IPS-18c (cell line): ENCODE results near the gene TTLL4.
"Not testable (repeated sequence)": the region's sequence is repeated elsewhere in the genome, so short reads cannot be mapped to it uniquely, and the experiment has no call there.

Experiments used
- H3K4me3 ChIP-seq: 2 replicates; pipeline ENCODE4 v1.7.0; 2013; ENCODE audit warnings: low read depth, mild to moderate bottlenecking, low read length, moderate library complexity; ENCODE audit not compliant: insufficient read depth
- H3K9me3 ChIP-seq: one replicate; pipeline ENCODE4 v1.6.1; 2013; ENCODE audit warnings: mild to moderate bottlenecking, low read length, moderate library complexity; ENCODE audit not compliant: control insufficient read depth, insufficient read depth

Gene TTLL4, protein sequence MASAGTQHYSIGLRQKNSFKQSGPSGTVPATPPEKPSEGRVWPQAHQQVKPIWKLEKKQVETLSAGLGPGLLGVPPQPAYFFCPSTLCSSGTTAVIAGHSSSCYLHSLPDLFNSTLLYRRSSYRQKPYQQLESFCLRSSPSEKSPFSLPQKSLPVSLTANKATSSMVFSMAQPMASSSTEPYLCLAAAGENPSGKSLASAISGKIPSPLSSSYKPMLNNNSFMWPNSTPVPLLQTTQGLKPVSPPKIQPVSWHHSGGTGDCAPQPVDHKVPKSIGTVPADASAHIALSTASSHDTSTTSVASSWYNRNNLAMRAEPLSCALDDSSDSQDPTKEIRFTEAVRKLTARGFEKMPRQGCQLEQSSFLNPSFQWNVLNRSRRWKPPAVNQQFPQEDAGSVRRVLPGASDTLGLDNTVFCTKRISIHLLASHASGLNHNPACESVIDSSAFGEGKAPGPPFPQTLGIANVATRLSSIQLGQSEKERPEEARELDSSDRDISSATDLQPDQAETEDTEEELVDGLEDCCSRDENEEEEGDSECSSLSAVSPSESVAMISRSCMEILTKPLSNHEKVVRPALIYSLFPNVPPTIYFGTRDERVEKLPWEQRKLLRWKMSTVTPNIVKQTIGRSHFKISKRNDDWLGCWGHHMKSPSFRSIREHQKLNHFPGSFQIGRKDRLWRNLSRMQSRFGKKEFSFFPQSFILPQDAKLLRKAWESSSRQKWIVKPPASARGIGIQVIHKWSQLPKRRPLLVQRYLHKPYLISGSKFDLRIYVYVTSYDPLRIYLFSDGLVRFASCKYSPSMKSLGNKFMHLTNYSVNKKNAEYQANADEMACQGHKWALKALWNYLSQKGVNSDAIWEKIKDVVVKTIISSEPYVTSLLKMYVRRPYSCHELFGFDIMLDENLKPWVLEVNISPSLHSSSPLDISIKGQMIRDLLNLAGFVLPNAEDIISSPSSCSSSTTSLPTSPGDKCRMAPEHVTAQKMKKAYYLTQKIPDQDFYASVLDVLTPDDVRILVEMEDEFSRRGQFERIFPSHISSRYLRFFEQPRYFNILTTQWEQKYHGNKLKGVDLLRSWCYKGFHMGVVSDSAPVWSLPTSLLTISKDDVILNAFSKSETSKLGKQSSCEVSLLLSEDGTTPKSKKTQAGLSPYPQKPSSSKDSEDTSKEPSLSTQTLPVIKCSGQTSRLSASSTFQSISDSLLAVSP

GRCh38 chr2:218710687-218711549 lies at the start of gene TTLL4:
TTLL4 (plus strand) TSS chr2:218710835; CDS start chr2:218737677, 26,842 bp downstream.
- peak within 1 kb of the TSS; percentile 93 for H3K4me3 ChIP-seq
- H3K9me3 ChIP-seq, result no peaks in the 10 kb centered on the region

GRCh38 chr2:218662377-218662776 lies 48.3 kb upstream of the TTLL4 start:
- Histone ChIP-seq H3K4me3 (no peak overlapping the region), H3K9me3 (no peaks in the 10 kb centered on the region)

GRCh38 chr2:218662827-218663226 lies 47.8 kb upstream of the TTLL4 start:
- Histone ChIP-seq H3K4me3 (no peak overlapping the region), H3K9me3 (no peaks in the 10 kb centered on the region)

DNA sequence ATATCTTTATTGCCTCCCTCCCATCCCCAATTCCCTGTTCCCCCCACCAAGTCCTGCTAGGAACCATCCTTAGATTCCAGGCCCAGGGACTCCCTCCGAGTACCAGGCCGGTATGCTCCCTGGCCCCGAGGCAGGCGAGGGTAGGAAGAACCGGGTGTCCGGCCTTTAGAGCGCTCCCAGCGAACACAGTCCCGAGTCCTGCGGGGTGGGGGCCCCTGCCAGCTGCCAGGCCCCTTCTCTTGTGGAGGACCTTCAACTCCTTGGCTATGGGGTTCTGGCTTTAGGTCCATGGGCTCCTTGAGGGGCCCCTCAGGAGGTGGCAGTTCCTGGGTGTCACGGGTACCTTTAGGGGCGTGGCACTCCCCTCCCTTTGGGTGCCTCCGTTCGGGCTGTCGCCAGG lies 46.7 kb upstream of the TTLL4 start:
- Histone ChIP-seq H3K9me3 (no peaks in the 10 kb centered on the region), H3K4me3 (no peak overlapping the region)

DNA sequence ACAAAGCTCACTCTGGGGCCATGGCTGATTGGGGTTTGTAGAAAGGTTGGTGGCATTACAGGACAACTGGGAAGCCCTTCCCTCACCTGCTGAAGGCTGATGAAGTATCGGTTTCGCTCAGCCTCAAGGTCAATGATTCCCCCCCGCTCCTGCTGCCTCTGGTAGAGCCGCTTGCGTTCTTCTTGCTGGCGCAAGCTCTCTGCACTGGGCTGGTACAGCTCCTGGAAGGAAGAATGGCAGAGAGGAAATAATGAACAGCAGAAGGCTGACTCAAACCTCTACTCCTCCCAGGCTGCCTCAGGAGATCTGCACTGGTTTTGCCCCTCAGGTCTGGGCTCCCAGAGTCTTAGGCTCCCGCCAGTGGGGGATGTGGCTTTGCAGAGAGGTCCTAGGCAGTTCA lies 46.0 kb upstream of the TTLL4 start:
- no peak overlapping the region for H3K4me3 ChIP-seq
- H3K9me3 ChIP-seq, result no peaks in the 10 kb centered on the region

GRCh38 chr2:218671097-218671653 lies 39.5 kb upstream of the TTLL4 start:
- peak overlapping the region; percentile 86 for H3K4me3 ChIP-seq
- no peaks in the 10 kb centered on the region for H3K9me3 ChIP-seq

- Histone ChIP-seq H3K9me3 (no peaks in the 10 kb centered on the region), H3K4me3 (peak within 1 kb of the TSS; percentile 86)
These were observed 38.7 kb upstream of the TTLL4 start, which contains the start of the genes RNF25 and STK36 for GRCh38 chr2:218671654-218672566. RNF25 (minus strand) TSS chr2:218672002; CDS start chr2:218671970, 32 bp downstream. STK36 (plus strand) TSS chr2:218672086; CDS start chr2:218672830, 744 bp downstream.

DNA sequence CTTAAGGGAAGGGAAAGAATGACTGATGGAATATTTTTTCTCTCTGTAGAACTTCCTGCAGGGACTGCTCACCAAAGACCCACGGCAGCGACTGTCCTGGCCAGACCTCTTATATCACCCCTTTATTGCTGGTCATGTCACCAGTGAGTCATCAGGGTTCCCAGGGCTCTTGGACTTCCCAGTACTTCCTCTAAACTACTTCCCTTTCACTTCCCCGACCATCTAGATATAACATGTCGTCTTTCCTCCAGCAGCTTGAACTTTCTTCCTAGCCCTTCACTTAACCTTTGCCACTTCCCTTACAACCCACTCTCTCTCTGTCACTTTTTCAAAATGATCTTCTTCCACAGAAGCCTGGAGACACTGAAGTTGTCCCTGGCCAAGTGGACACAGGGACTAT lies 31.5 kb upstream of the TTLL4 start:
- H3K9me3 ChIP-seq, result no peaks in the 10 kb centered on the region
- no peak overlapping the region for H3K4me3 ChIP-seq

DNA sequence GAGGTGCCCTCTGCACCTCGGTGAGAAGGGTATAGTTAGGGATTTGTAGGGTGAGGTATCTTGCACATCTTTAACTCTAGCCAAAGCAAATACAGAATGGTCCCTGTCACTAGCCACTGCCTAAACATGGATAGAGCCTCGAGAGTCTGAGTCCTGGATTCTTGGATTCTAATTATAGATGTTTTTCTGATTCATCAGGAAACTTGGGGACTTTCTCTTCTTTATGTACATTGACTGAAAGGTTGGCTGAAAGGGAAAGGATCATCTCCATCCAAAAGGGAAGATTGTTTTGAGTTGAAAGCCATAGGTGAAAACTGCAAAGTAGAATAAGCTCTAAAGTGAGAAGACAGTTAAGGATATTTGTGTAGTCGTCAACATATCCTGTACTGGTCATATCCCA lies 30.6 kb upstream of the TTLL4 start:
- no peaks in the 10 kb centered on the region for H3K9me3 ChIP-seq
- no peak overlapping the region for H3K4me3 ChIP-seq

- H3K4me3 ChIP-seq, result not testable (repeated sequence)
These were observed 23.1 kb upstream of the TTLL4 start for GRCh38 chr2:218687400-218688060.

DNA sequence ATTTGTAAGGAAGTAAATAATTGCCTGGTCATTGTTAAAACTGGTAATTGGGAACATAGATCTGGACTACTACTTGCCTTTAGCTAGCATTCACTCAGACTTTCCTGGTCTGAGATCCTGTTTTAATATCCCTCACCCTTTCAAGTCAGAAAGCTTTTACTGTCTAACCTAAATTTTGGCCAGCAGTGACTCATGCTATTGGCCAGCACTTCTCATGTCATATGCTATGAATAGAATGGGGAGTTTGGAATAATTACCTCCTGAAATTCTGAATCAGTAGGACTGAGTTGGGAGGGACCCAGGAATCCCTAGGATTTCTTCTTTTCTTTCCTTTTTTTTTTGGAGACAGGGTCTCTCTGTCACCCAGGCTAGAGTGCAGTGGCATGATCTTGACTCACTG lies 19.4 kb upstream of the TTLL4 start:
- H3K4me3 ChIP-seq, result no peak overlapping the region
- H3K9me3 ChIP-seq, result no peaks in the 10 kb centered on the region

More at GRCh38 chr2:218687400-218688060, 23.1 kb upstream of the TTLL4 start:
- H3K9me3 ChIP-seq, result not testable (repeated sequence)

DNA sequence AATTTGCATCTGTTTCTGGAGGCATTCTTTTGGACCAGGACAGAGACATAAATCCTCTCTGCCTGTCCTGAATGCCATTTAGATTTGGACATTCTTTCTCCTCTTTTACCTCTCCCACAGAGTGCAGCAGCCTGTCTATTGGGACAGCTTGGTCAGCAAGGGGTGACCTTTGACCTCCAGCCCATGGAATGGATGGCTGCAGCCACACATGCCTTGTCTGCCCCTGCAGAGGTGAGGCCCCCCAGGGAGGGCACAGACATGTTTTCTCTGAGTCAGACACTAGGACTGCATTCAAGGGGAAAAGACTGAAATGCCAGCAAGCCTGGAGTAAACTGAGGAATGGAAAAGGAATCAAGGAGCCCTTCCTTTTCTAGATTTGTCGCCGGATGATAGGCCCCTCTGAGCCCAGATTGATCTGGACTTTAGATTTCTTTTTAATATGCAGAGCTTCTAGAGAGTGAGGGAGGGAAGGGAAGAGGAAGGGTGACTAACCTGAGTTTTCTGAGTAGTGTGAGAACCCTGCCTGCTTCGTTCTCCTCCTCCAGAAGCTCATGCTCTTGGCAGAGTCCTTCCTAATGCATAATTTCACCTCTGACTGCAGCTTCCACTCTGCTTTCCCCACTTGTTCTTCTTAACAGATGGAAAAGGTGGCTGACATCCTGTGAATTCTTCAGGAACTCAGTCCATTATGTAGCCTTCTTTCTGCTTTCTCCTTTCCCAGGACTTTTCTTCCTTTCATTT lies 16.1 kb upstream of the TTLL4 start:
- H3K9me3 ChIP-seq, result no peaks in the 10 kb centered on the region
- H3K4me3 ChIP-seq, result no peak overlapping the region

DNA sequence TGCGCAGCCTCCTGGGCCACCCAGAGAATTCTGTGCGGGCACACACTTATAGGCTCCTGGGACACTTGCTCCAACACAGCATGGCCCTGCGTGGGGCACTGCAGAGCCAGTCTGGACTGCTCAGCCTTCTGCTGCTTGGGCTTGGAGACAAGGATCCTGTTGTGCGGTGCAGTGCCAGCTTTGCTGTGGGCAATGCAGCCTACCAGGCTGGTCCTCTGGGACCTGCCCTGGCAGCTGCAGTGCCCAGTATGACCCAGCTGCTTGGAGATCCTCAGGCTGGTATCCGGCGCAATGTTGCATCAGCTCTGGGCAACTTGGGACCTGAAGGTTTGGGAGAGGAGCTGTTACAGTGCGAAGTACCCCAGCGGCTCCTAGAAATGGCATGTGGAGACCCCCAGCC lies 11.8 kb upstream of the TTLL4 start:
- Histone ChIP-seq H3K9me3 (no peaks in the 10 kb centered on the region), H3K4me3 (no peak overlapping the region)

- Histone ChIP-seq H3K9me3 (no peaks in the 10 kb centered on the region), H3K4me3 (no peak overlapping the region)
These were observed 8.8 kb upstream of the TTLL4 start for GRCh38 chr2:218701806-218702205.
